GM23338 (cell line): ENCODE measurements around the gene ARSI. TPM values are rescaled to one million over a fixed set of nuclear protein-coding genes. Genes with fewer than 3 reads are reported as not detected.

Experiments
- ATAC-seq: fragments of 200-7000 bp; cut with Tn5 transposase; 3 replicates; pipeline ENCODE4 v1.9.1; 2020
- DNase-seq: peaks from one replicate; pipeline ENCODE4 v3.0.0-alpha.2; 2015; ENCODE audit warnings: low spot score
- H2AFZ ChIP-seq: fragments of 200-600 bp; sonication (generic); 2 replicates; pipeline ENCODE4 v1.8.0; 2016; ENCODE audit warnings: antibody characterized with exemption, mild to moderate bottlenecking, moderate library complexity
- H3F3A ChIP-seq: fragments of 200-600 bp; sonication (generic); replicated peaks from 2 replicates; pipeline ENCODE4 v1.8.0; 2017; ENCODE audit warnings: antibody characterized with exemption, mixed run types, low read depth
- H3K27ac ChIP-seq: fragments of 200-600 bp; sonication (generic); 2 replicates; pipeline ENCODE4 v1.6.1; 2016; ENCODE audit warnings: low read depth
- H3K27me3 ChIP-seq: fragments of 200-600 bp; sonication (generic); 2 replicates; pipeline ENCODE4 v1.8.0; 2016; ENCODE audit warnings: mild to moderate bottlenecking, mixed run types, moderate library complexity; ENCODE audit not compliant: insufficient read depth
- H3K36me3 ChIP-seq: fragments of 200-600 bp; sonication (generic); 2 replicates; pipeline ENCODE4 v1.8.0; 2016; ENCODE audit warnings: mild to moderate bottlenecking; ENCODE audit not compliant: insufficient read depth
- H3K4me1 ChIP-seq: fragments of 200-600 bp; sonication (generic); 2 replicates; pipeline ENCODE4 v1.8.0; 2016; ENCODE audit warnings: mild to moderate bottlenecking, moderate library complexity; ENCODE audit not compliant: insufficient read depth
- H3K4me2 ChIP-seq: fragments of 200-600 bp; sonication (generic); 2 replicates; pipeline ENCODE4 v1.7.1; 2017; ENCODE audit warnings: mixed run types
- H3K4me3 ChIP-seq: fragments of 200-600 bp; sonication (generic); 2 replicates; pipeline ENCODE4 v1.6.1; 2016; ENCODE audit warnings: mixed run types
- H3K79me2 ChIP-seq: fragments of 200-600 bp; sonication (generic); replicated peaks from 2 replicates; pipeline ENCODE4 v1.8.0; 2017; ENCODE audit warnings: mild to moderate bottlenecking; ENCODE audit not compliant: insufficient read depth
- H3K9me2 ChIP-seq: fragments of 200-600 bp; sonication (generic); 2 replicates; pipeline ENCODE4 v1.8.0; 2017; ENCODE audit not compliant: insufficient read depth
- H4K20me1 ChIP-seq: fragments of 200-600 bp; sonication (generic); replicated peaks from 2 replicates; pipeline ENCODE4 v1.8.0; 2017; ENCODE audit warnings: mild to moderate bottlenecking; ENCODE audit not compliant: insufficient read depth
- H3K27ac Mint-ChIP-seq: 2 replicates; pipeline ENCODE4 v1.8.0; 2020; ENCODE audit warnings: inconsistent platforms, mild to moderate bottlenecking, moderate library complexity, mixed read lengths
- H3K27me3 Mint-ChIP-seq: 3 replicates; pipeline ENCODE4 v1.8.0; 2022; ENCODE audit warnings: low read depth, mild to moderate bottlenecking, moderate library complexity, mixed read lengths, inconsistent platforms; ENCODE audit not compliant: insufficient read depth, poor library complexity
- H3K36me3 Mint-ChIP-seq: 3 replicates; pipeline ENCODE4 v1.8.0; 2021; ENCODE audit warnings: low read depth, mild to moderate bottlenecking, inconsistent platforms, moderate library complexity, mixed read lengths
- H3K4me1 Mint-ChIP-seq: 3 replicates; pipeline ENCODE4 v1.8.0; 2020; ENCODE audit warnings: mild to moderate bottlenecking, inconsistent platforms, mixed read lengths
- H3K4me3 Mint-ChIP-seq: 3 replicates; pipeline ENCODE4 v1.8.0; 2021; ENCODE audit warnings: moderate library complexity, mild to moderate bottlenecking, inconsistent platforms, mixed read lengths
- H3K9me3 Mint-ChIP-seq: 3 replicates; pipeline ENCODE4 v1.8.0; 2020; ENCODE audit warnings: moderate library complexity, mild to moderate bottlenecking, inconsistent platforms, mixed read lengths
- CREB1 ChIP-seq: fragments of 250-450 bp; sonication (Bioruptor Pico); IDR thresholded peaks from 2 replicates; pipeline ENCODE4 v1.5.0; 2020; ENCODE audit warnings: low read depth, mild to moderate bottlenecking, moderate library complexity
- CTCF ChIP-seq, 2 experiments: fragments of 200-600 bp in 1 of 2; sonication (generic) in 1 of 2; conservative IDR thresholded peaks; 2 replicates each; pipeline versions ENCODE4 v1.5.1 to v1.6.1; 2016 to 2017; ENCODE audit warnings: antibody characterized with exemption in 2 of 2, low read depth in 2 of 2, mild to moderate bottlenecking in 2 of 2, moderate library complexity in 1 of 2
- EZH2 ChIP-seq: fragments of 200-600 bp; sonication (generic); IDR thresholded peaks from one replicate; pipeline ENCODE4 v1.8.0; 2017; ENCODE audit warnings: antibody characterized with exemption, mild to moderate bottlenecking, low read depth; ENCODE audit not compliant: unreplicated experiment
- EZH2phosphoT487 ChIP-seq: fragments of 200-600 bp; sonication (generic); IDR thresholded peaks from one replicate; pipeline ENCODE4 v1.8.1; 2018; ENCODE audit warnings: antibody characterized with exemption; ENCODE audit not compliant: unreplicated experiment
- JUNB ChIP-seq: IDR thresholded peaks from one replicate; pipeline ENCODE4 v1.6.1; 2016; ENCODE audit warnings: antibody characterized with exemption; ENCODE audit not compliant: unreplicated experiment
- NANOG ChIP-seq: IDR thresholded peaks from 2 replicates; pipeline ENCODE4 v1.6.1; 2016; ENCODE audit warnings: antibody characterized with exemption, borderline replicate concordance
- POLR2AphosphoS5 ChIP-seq: IDR thresholded peaks from 2 replicates; pipeline ENCODE4 v1.6.1; 2016; ENCODE audit warnings: antibody characterized with exemption, low read depth
- STAT1 ChIP-seq: IDR thresholded peaks from one replicate; pipeline ENCODE4 v1.6.1; 2016; ENCODE audit warnings: antibody characterized with exemption; ENCODE audit not compliant: unreplicated experiment
- ZNF114 ChIP-seq: fragments of 250-450 bp; sonication (Bioruptor Pico); IDR thresholded peaks from 2 replicates; pipeline ENCODE4 v1.5.0; 2020; ENCODE audit warnings: mild to moderate bottlenecking, moderate library complexity
- ZNF331 ChIP-seq: fragments of 250-450 bp; sonication (Bioruptor Pico); IDR thresholded peaks from 2 replicates; pipeline ENCODE4 v1.5.0; 2020; ENCODE audit warnings: low read depth, mild to moderate bottlenecking, moderate library complexity
- polyA plus RNA-seq: library from polyadenylated mRNA; unstranded; fragments of >200 nt; fragmentation: Nextera tagmentation; extraction: Ambion mirVana; gene quantifications from 2 replicates; pipeline ENCODE4 v1.2.1, GENCODE V29; 2016
- total RNA-seq: library from RNA; depleted of rRNA; stranded (reverse); fragments of >200 nt; shearing (Covaris generic); gene quantifications from 2 replicates; pipeline ENCODE4 v1.2.3, GENCODE V29; 2014
- TF ChIP-seq, protein P1 (sequence below): fragments of 250-450 bp; sonication (Bioruptor Pico); IDR thresholded peaks from 2 replicates; pipeline ENCODE4 v1.5.0; 2020; ENCODE audit warnings: mild to moderate bottlenecking, moderate library complexity
- TF ChIP-seq, protein P2 (sequence below): IDR thresholded peaks from one replicate; pipeline ENCODE4 v1.6.1; 2018; ENCODE audit warnings: antibody characterized with exemption; ENCODE audit not compliant: unreplicated experiment
- TF ChIP-seq, protein P3 (sequence below): IDR thresholded peaks from 2 replicates; pipeline ENCODE4 v1.6.1; 2016; ENCODE audit warnings: antibody characterized with exemption

ARSI gene
- total and polyA plus RNA-seq, 2 experiments from 2014 or later, result 0.99 to 6.9 TPM

GRCh38 chr5:150298701-150299451 lies 3.8 kb downstream of the ARSI start:
- Histone ChIP-seq H2AFZ (no peak overlapping the region), H3K4me3 (no peak overlapping the region), H3K4me1 (peaks cover 21% of the 10 kb centered on the region), H3K27ac (no peak overlapping the region), H3K4me2 (no peak overlapping the region), H4K20me1 (no peaks in the 10 kb centered on the region), H3K79me2 (no peaks in the 10 kb centered on the region), H3F3A (peaks cover 5% of the 10 kb centered on the region; the same call in 1 of the 2 replicates), H3K27me3 (peaks cover 12% of the 10 kb centered on the region), H3K9me2 (no peaks in the 10 kb centered on the region), H3K36me3 (no peaks in the 10 kb centered on the region)
- H3K4me3 Mint-ChIP-seq, result no peak overlapping the region
- TF ChIP-seq STAT1, result no peak
- TF ChIP-seq EZH2phosphoT487, result no peak
- no peak for TF ChIP-seq ZNF114 (CRISPR knock-in tag)
- TF ChIP-seq, protein P1, sequence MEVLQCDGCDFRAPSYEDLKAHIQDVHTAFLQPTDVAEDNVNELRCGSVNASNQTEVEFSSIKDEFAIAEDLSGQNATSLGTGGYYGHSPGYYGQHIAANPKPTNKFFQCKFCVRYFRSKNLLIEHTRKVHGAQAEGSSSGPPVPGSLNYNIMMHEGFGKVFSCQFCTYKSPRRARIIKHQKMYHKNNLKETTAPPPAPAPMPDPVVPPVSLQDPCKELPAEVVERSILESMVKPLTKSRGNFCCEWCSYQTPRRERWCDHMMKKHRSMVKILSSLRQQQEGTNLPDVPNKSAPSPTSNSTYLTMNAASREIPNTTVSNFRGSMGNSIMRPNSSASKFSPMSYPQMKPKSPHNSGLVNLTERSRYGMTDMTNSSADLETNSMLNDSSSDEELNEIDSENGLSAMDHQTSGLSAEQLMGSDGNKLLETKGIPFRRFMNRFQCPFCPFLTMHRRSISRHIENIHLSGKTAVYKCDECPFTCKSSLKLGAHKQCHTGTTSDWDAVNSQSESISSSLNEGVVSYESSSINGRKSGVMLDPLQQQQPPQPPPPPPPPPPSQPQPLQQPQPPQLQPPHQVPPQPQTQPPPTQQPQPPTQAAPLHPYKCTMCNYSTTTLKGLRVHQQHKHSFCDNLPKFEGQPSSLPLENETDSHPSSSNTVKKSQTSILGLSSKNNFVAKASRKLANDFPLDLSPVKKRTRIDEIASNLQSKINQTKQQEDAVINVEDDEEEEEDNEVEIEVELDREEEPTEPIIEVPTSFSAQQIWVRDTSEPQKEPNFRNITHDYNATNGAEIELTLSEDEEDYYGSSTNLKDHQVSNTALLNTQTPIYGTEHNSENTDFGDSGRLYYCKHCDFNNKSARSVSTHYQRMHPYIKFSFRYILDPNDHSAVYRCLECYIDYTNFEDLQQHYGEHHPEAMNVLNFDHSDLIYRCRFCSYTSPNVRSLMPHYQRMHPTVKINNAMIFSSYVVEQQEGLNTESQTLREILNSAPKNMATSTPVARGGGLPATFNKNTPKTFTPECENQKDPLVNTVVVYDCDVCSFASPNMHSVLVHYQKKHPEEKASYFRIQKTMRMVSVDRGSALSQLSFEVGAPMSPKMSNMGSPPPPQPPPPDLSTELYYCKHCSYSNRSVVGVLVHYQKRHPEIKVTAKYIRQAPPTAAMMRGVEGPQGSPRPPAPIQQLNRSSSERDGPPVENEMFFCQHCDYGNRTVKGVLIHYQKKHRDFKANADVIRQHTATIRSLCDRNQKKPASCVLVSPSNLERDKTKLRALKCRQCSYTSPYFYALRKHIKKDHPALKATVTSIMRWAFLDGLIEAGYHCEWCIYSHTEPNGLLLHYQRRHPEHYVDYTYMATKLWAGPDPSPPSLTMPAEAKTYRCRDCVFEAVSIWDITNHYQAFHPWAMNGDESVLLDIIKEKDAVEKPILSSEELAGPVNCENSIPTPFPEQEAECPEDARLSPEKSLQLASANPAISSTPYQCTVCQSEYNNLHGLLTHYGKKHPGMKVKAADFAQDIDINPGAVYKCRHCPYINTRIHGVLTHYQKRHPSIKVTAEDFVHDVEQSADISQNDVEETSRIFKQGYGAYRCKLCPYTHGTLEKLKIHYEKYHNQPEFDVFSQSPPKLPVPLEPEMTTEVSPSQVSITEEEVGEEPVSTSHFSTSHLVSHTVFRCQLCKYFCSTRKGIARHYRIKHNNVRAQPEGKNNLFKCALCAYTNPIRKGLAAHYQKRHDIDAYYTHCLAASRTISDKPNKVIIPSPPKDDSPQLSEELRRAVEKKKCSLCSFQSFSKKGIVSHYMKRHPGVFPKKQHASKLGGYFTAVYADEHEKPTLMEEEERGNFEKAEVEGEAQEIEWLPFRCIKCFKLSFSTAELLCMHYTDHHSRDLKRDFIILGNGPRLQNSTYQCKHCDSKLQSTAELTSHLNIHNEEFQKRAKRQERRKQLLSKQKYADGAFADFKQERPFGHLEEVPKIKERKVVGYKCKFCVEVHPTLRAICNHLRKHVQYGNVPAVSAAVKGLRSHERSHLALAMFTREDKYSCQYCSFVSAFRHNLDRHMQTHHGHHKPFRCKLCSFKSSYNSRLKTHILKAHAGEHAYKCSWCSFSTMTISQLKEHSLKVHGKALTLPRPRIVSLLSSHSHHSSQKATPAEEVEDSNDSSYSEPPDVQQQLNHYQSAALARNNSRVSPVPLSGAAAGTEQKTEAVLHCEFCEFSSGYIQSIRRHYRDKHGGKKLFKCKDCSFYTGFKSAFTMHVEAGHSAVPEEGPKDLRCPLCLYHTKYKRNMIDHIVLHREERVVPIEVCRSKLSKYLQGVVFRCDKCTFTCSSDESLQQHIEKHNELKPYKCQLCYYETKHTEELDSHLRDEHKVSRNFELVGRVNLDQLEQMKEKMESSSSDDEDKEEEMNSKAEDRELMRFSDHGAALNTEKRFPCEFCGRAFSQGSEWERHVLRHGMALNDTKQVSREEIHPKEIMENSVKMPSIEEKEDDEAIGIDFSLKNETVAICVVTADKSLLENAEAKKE (CRISPR knock-in tag), result no peak
- no peak for TF ChIP-seq NANOG
- TF ChIP-seq POLR2AphosphoS5, result no peak
- no peak for TF ChIP-seq JUNB
- TF ChIP-seq CTCF (conservative IDR thresholded peaks at IDR 0.05; ENCODE audit: low read depth in 2 of 2), result no peak
- no peak for TF ChIP-seq CREB1 (CRISPR knock-in tag)
- TF ChIP-seq ZNF331 (CRISPR knock-in tag), result no peak
- TF ChIP-seq, protein P2, sequence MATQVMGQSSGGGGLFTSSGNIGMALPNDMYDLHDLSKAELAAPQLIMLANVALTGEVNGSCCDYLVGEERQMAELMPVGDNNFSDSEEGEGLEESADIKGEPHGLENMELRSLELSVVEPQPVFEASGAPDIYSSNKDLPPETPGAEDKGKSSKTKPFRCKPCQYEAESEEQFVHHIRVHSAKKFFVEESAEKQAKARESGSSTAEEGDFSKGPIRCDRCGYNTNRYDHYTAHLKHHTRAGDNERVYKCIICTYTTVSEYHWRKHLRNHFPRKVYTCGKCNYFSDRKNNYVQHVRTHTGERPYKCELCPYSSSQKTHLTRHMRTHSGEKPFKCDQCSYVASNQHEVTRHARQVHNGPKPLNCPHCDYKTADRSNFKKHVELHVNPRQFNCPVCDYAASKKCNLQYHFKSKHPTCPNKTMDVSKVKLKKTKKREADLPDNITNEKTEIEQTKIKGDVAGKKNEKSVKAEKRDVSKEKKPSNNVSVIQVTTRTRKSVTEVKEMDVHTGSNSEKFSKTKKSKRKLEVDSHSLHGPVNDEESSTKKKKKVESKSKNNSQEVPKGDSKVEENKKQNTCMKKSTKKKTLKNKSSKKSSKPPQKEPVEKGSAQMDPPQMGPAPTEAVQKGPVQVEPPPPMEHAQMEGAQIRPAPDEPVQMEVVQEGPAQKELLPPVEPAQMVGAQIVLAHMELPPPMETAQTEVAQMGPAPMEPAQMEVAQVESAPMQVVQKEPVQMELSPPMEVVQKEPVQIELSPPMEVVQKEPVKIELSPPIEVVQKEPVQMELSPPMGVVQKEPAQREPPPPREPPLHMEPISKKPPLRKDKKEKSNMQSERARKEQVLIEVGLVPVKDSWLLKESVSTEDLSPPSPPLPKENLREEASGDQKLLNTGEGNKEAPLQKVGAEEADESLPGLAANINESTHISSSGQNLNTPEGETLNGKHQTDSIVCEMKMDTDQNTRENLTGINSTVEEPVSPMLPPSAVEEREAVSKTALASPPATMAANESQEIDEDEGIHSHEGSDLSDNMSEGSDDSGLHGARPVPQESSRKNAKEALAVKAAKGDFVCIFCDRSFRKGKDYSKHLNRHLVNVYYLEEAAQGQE, result no peak
- no peak for TF ChIP-seq EZH2
- TF ChIP-seq, protein P3, sequence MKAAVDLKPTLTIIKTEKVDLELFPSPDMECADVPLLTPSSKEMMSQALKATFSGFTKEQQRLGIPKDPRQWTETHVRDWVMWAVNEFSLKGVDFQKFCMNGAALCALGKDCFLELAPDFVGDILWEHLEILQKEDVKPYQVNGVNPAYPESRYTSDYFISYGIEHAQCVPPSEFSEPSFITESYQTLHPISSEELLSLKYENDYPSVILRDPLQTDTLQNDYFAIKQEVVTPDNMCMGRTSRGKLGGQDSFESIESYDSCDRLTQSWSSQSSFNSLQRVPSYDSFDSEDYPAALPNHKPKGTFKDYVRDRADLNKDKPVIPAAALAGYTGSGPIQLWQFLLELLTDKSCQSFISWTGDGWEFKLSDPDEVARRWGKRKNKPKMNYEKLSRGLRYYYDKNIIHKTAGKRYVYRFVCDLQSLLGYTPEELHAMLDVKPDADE, result no peak
- no peaks in the 10 kb centered on the region for H3K36me3 Mint-ChIP-seq
- peaks cover 29% of the 10 kb centered on the region for H3K4me1 Mint-ChIP-seq
- H3K27me3 Mint-ChIP-seq, result peaks cover 16% of the 10 kb centered on the region
- no peak overlapping the region for H3K27ac Mint-ChIP-seq
- DNase-seq, result no peak
- no peak for ATAC-seq
- H3K9me3 Mint-ChIP-seq, result no peaks in the 10 kb centered on the region; the same call in 2 of the 3 replicates
